T-helper 2 cell treated with Interferon-gamma antibody and Interleukin-4, amounts not matched to agents 5 μg/mL and 100 μg/mL, for 36 hours (primary cell): ENCODE measurements around the gene ANAPC10.
A peak's percentile ranks its signal among the peaks of the same experiment; 100 is the strongest.
"Not testable (repeated sequence)": the region's sequence is repeated elsewhere in the genome, so short reads cannot be mapped to it uniquely, and the experiment has no call there.

ENCODE experiments used
- DNase-seq: peaks from one replicate; pipeline ENCODE4 v3.0.0; 2021; ENCODE audit warnings: low spot score
- H3K27ac Mint-ChIP-seq: one replicate; pipeline ENCODE4 v1.8.0; 2021; ENCODE audit warnings: mild to moderate bottlenecking, mixed read lengths
- H3K27me3 Mint-ChIP-seq: one replicate; pipeline ENCODE4 v1.8.0; 2021; ENCODE audit warnings: low read depth, mixed read lengths
- H3K36me3 Mint-ChIP-seq: one replicate; pipeline ENCODE4 v1.8.0; 2021; ENCODE audit warnings: low read depth, mixed read lengths
- H3K4me1 Mint-ChIP-seq: one replicate; pipeline ENCODE4 v1.8.0; 2021; ENCODE audit warnings: low read depth, mixed read lengths
- H3K4me3 Mint-ChIP-seq: one replicate; pipeline ENCODE4 v1.8.0; 2022; ENCODE audit warnings: mild to moderate bottlenecking, moderate library complexity, mixed read lengths
- H3K9me3 Mint-ChIP-seq: one replicate; pipeline ENCODE4 v1.8.0; 2021; ENCODE audit warnings: mixed read lengths

ANAPC10 gene, protein sequence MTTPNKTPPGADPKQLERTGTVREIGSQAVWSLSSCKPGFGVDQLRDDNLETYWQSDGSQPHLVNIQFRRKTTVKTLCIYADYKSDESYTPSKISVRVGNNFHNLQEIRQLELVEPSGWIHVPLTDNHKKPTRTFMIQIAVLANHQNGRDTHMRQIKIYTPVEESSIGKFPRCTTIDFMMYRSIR

DNA sequence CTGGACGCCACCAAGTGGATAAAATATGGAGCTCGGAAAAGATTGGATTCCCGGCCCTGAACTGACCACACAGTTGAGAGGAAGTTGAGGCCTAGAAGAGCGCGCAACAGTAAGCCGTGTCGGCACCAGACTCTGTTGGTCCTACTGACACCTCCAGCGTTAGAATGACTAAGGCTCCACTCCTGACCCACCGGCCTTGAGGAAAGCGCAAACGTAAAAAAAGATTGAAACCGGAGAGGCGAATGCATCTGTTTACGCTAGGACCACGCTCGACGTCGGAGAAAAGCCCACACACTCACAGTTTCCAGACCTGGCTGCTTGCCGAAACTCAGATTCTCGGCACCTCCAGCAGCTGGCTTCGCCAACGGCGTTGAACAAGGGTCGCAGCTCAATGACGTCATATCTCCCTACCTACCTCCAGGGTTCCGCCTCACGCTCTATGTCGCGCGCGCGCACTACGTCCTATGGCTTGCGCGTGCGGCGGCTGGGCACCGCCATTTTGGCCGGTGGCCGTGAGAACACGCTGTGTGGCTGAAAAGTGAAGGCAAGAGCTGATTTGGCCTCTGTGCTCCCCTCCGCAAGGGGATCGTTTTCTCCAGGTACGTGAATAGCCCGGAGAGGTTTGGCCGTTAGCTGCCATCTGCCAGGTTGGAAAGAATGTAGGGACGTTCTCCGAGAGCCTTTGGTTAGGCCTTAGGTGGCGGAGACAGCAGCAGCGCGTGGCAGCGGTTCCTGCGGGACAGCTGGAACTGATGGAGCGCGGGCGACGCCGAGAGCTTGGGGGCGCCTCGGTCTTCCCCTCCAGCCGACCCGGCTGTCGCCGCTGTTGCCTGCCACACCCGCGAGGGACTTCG, at the start of gene ANAPC10, which contains the start of gene ABCE1:
TSS of gene ANAPC10 (minus strand) at position 376 of the 854 bp plus-strand sequence. CDS start 2,097 bp downstream, outside the sequence.
TSS of gene ABCE1 (plus strand) at position 491 of the 854 bp plus-strand sequence. CDS start 6,102 bp downstream, outside the sequence.
- peaks cover 29% of the 10 kb centered on the region for H3K36me3 Mint-ChIP-seq
- H3K4me1 Mint-ChIP-seq, result peaks cover 23% of the 10 kb centered on the region
- H3K27me3 Mint-ChIP-seq, result no peaks in the 10 kb centered on the region

DNA sequence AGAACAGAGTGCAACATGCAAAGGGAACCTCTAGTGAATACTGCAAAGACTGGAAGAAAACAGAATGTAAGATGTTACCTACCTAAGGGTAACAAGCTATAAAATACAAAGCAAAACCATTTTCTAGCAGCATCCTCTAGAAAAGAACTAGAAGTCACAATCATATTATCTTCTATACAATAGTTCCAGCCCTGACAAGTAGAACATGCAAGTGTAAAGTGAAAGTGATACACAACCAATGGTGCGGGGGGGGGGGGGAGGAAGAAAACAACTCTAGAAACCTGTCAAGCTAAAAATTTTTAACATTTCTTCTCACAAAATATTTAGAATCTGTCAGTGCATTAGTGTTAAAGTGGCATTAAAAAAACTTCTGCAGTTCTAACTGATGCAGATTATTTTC, 38.2 kb upstream of the ANAPC10 start:
- H3K27ac Mint-ChIP-seq, result peak overlapping the region; percentile 80
- H3K4me3 Mint-ChIP-seq, result peak overlapping the region; percentile 47
- not testable (repeated sequence) for DNase-seq, H3K9me3 Mint-ChIP-seq, H3K27me3 Mint-ChIP-seq
- peaks cover 55% of the 10 kb centered on the region for H3K4me1 Mint-ChIP-seq
- peaks cover 69% of the 10 kb centered on the region for H3K36me3 Mint-ChIP-seq

More for the DNA sequence above, at the start of gene ANAPC10, which contains the start of gene ABCE1:
- DNase-seq, result peak; percentile 98
- Mint-ChIP-seq H3K27ac (peak within 1 kb of the TSS; percentile 99), H3K4me3 (peak within 1 kb of the TSS; percentile 92), H3K9me3 (peaks cover 12% of the 10 kb centered on the region)

DNA sequence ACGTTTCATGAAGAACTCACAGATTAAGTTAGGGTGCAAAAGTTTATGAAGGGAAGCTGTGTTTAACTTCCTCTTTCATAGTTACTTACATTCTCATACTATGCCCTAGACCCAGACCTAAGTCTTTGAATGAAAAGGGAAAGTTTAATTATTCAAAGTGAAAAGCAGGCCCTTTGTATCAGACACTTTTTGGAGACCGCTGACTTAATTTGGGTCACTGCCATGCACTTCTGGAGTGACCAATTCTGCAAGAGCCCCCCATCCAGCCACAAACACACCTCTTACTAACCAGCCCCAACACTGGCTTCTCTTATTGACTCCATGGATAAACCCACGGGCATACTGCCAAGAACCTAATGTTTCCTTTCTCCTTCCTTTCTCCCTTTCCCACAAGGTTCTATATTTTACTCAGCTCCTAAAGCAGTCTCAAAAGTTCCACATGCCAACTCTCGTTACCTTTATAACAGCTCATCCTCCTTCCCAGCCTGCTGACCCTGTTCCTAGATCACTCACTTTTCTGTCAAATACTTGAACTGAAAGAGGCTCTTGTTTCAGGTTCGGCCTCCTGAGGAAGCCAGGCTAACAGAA, 34.6 kb upstream of the ANAPC10 start:
- Mint-ChIP-seq H3K4me1 (peaks cover 72% of the 10 kb centered on the region), H3K4me3 (peak overlapping the region; percentile 76), H3K27ac (peak overlapping the region; percentile 85), H3K27me3 (no peaks in the 10 kb centered on the region), H3K36me3 (peaks cover 71% of the 10 kb centered on the region), H3K9me3 (no peaks in the 10 kb centered on the region)
- DNase-seq, result peak; percentile 34

DNA sequence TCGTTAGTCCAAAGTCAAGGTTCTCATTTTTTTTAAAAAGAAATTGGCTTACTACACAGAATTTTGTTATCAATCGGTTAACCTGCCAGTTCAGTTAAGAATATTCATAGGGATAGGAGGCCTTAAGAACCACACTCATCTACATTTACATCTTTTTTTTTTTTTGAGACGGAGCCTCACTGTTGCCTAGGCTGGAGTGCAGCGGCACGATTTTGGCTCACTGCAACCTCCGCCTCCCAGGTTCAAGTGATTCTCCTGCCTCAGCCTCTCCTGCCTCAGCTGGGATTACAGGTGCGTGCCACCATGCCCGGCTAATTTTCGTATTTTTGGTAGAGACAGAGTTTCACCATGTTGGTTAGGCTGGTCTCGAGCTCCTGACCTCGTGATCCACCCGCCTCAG, 33.9 kb upstream of the ANAPC10 start:
- Mint-ChIP-seq H3K36me3 (peaks cover 71% of the 10 kb centered on the region), H3K4me1 (peaks cover 75% of the 10 kb centered on the region), H3K27ac (peak overlapping the region; percentile 85), H3K9me3 (peaks cover under 1% of the 10 kb centered on the region), H3K4me3 (peak overlapping the region; percentile 65), H3K27me3 (no peaks in the 10 kb centered on the region)
- no peak for DNase-seq

DNA sequence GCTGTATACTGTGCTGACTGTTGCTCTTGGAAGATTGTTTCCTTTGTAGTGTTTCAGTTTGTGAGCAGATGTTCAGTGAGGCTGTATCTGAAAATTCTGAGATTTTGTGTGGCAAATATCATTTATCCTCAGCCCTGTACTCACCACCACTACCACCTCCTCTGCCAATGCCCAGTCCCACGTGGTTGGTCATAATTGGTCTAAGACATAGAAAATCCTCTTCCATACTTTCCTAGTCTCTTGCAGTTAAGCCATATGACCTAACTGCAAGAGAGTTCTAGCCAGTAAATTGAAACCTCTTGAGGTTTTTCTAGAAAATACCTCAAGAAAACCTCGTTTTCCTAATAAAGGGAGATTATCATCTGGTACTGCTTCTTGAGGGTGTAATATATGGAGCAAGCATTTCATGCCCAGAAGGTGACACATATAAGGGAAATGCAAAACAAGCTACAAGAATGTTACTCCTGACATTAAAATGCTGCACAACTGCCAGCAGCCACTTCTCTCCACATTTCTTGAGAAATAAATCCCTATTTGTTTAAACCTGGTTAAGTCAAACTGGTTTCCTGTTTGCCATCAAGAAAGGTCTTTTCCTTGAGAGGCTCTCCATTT, 32.9 kb upstream of the ANAPC10 start:
- Mint-ChIP-seq H3K4me3 (peak overlapping the region; percentile 65), H3K4me1 (peaks cover 77% of the 10 kb centered on the region), H3K27ac (peak overlapping the region; percentile 89), H3K36me3 (peaks cover 78% of the 10 kb centered on the region), H3K27me3 (no peaks in the 10 kb centered on the region), H3K9me3 (peaks cover 4% of the 10 kb centered on the region)
- no peak for DNase-seq

DNA sequence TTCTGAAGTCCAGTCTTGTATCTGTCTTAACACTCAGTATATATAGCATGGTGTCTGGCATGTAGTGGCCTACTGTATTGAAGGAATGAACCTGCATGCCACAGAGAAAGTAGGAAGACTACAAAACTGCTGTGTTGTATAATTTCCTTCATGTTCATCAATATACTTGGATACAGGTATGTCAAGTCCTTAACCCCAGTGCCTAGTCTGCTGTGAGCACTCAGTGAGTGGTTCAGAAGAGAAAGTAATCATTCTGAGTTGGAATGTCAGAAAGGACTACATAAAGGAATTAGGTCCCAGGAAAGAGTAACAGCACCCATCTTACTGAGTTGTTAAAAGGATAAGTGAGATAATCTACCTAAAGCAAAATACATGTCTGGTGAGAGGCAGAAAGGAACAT, 32.1 kb upstream of the ANAPC10 start:
- Mint-ChIP-seq H3K4me3 (peak overlapping the region; percentile 65), H3K27ac (peak overlapping the region; percentile 89), H3K36me3 (peaks cover 76% of the 10 kb centered on the region), H3K4me1 (peaks cover 74% of the 10 kb centered on the region), H3K27me3 (no peaks in the 10 kb centered on the region), H3K9me3 (peaks cover 7% of the 10 kb centered on the region)
- DNase-seq, result no peak

DNA sequence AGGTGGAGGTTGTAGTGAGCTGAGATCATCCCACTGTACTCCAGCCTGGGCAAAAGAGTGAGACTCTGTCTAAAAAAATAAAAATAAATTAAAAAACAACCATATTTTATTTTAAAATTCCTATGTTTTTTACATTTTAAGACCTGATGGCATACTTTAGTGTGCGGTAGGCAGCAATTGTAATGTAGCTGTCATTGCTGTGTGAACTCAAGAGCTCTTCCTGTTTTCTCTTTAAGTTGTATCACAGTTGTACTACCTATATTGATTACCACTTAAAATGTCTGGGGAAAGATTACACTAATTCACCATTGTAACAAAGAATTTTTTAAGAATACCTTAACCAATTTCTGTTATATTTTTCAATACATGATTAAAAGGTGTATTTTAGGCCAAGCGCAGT, 27.4 kb upstream of the ANAPC10 start:
- H3K36me3 Mint-ChIP-seq, result peaks cover 74% of the 10 kb centered on the region
- no peak for DNase-seq
- H3K27ac Mint-ChIP-seq, result peak overlapping the region; percentile 88
- peaks cover 32% of the 10 kb centered on the region for H3K4me1 Mint-ChIP-seq
- no peaks in the 10 kb centered on the region for H3K27me3 Mint-ChIP-seq
- peak overlapping the region; percentile 33 for H3K4me3 Mint-ChIP-seq
- H3K9me3 Mint-ChIP-seq, result peaks cover 7% of the 10 kb centered on the region

DNA sequence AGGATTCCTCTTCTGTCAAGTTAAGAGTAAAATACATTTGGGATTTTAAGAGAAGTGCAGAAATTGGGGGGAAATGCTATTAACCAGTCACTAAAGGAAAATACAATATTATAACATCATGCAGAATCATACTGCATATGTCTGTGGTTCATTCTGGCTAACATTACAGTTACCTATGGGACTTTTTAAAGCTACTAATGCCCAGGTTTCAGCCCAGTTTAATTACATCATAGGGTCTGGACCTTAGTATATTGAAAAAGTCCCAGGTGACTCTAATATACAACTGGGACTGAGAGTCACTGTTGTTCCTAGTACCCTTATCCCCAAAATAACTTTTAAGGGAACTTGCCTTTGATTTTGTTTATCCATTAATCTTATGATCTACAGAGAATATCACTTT, 10.1 kb upstream of the ANAPC10 start:
- peaks cover 46% of the 10 kb centered on the region for H3K36me3 Mint-ChIP-seq
- no peak overlapping the region for H3K27ac Mint-ChIP-seq
- H3K27me3 Mint-ChIP-seq, result no peaks in the 10 kb centered on the region

DNA sequence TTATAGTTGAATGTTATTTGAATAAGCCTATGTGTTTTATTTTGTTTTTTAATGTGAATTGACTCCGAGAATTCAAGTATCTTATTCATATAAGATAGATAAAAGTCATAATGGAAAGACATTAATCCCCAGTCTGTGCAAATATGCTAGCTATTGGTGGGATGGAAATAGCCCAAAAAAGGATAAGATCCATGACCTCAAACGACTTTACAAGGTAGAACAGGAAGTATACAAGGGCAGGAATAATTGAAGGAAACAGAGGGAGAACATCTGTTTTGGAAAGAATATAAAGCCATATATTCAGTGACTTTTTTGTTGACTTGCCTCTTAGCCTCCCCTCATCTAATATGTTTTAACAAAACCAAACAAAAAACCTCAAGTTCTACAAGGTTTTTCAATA, 9.1 kb upstream of the ANAPC10 start:
- DNase-seq, result no peak
- Mint-ChIP-seq H3K27ac (no peak overlapping the region), H3K9me3 (no peaks in the 10 kb centered on the region), H3K4me3 (no peak overlapping the region), H3K4me1 (peaks cover 9% of the 10 kb centered on the region), H3K36me3 (peaks cover 38% of the 10 kb centered on the region), H3K27me3 (no peaks in the 10 kb centered on the region)

More for the DNA sequence above, 10.1 kb upstream of the ANAPC10 start:
- no peak overlapping the region for H3K4me3 Mint-ChIP-seq
- DNase-seq, result no peak
- H3K9me3 Mint-ChIP-seq, result no peaks in the 10 kb centered on the region
- peaks cover 13% of the 10 kb centered on the region for H3K4me1 Mint-ChIP-seq

DNA sequence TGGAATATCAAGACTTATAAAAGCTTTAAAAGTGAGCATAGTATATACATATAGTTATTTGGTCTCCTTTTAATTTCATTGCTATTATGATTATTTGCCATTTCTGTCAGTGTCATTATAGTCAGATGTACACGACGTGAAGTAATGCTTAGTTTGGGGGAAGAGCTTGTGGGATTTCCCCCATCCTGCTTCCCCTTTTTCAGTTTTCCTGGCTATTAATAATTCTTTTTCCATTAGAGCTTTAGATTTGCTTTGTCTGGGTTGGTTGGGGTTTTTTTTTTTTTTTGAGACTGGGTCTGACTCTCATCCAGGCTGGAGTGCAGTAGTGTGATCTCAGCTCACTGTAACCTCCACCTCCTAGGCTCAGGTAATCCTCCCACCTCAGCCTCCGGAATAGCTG, 5.5 kb upstream of the ANAPC10 start:
- H3K9me3 Mint-ChIP-seq, result no peaks in the 10 kb centered on the region
- peaks cover 16% of the 10 kb centered on the region for H3K36me3 Mint-ChIP-seq
- no peaks in the 10 kb centered on the region for H3K27me3 Mint-ChIP-seq
- no peak overlapping the region for H3K4me3 Mint-ChIP-seq
- H3K4me1 Mint-ChIP-seq, result peaks cover 10% of the 10 kb centered on the region
- DNase-seq, result no peak
- H3K27ac Mint-ChIP-seq, result no peak overlapping the region

DNA sequence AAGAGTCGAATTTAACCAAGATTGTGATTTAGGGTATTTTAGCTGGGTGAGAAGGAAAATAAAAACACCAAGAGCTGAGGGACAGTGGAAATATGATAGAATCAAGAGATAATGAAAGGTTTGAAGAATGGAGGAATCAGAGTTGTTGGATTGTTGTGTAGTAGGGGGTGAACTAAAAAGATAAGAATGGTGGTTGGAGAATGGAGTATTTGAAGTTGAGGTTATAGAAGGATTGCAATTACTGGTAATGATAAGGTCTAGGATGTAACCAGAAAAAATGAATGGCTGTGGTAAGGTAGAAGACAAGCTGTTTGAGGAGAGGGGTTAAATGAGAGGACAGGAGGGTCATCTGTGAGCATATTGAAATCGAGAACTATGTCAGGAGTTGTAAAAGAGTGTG, 4.6 kb upstream of the ANAPC10 start:
- Mint-ChIP-seq H3K4me1 (peaks cover 9% of the 10 kb centered on the region), H3K27me3 (no peaks in the 10 kb centered on the region), H3K9me3 (no peaks in the 10 kb centered on the region), H3K4me3 (no peak overlapping the region), H3K27ac (no peak overlapping the region), H3K36me3 (peaks cover 12% of the 10 kb centered on the region)
- DNase-seq, result no peak

DNA sequence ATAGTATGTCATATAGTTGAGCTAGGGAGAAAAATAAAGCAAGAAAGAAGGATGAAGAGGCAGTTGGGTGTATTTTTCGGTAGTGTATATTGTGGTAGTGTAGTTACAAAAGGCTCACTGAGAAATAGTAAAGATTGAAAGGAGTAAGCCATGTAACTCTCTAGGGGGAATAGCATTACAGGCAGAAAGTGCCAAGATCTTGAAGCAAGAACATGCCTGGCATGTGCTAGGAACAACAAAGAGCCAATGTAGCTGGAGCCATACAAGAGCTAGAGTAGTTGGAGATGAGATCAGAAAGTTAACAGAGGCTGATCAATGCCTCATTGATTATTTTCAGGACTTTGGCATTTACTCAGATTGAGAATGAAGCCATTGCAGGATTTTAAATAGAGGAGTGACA, 3.1 kb upstream of the ANAPC10 start:
- H3K27ac Mint-ChIP-seq, result no peak overlapping the region
- DNase-seq, result no peak
- H3K4me1 Mint-ChIP-seq, result peaks cover 13% of the 10 kb centered on the region
- no peaks in the 10 kb centered on the region for H3K9me3 Mint-ChIP-seq
- no peaks in the 10 kb centered on the region for H3K27me3 Mint-ChIP-seq
- no peak overlapping the region for H3K4me3 Mint-ChIP-seq
- H3K36me3 Mint-ChIP-seq, result peaks cover 7% of the 10 kb centered on the region

DNA sequence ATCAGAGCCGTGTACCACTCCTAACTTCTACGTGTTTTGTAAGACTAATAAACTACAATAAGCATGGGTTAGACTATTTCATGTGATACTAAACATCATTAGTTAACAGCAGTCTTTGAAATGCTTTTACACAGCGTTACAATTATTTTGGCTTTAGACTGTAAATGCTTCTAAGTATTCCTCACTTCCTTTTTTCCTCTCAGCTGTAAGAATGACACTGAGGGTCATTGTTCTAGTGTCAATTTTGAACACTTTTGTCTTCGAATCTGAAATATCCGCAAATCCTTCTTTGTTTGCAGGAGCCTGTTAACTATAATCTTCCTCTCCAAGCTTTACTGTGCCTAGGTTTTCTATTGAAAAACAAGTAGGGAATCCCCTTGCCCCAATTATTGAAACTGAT, 1.7 kb upstream of the ANAPC10 start:
- Mint-ChIP-seq H3K9me3 (no peaks in the 10 kb centered on the region), H3K4me3 (peak overlapping the region; percentile 92), H3K27me3 (no peaks in the 10 kb centered on the region), H3K27ac (peak overlapping the region; percentile 99), H3K36me3 (peaks cover 13% of the 10 kb centered on the region), H3K4me1 (peaks cover 18% of the 10 kb centered on the region)
- no peak for DNase-seq

DNA sequence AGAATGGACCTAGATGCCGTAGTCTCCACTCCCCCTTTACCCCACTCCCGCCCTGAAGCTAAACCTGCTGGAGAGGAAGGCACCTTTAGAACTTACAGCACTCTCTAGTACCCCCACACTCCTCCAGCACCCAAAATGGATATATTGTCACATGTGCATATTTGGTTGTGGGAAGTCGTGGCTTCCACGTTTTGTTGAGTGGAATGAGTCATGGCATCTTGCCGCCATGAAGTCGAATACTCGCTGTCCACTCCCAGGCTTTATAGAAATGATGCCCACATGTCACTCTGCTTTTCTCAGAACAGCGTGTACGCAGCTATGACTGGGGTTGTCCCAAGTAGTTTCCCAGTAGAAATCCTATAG, 660 bp upstream of the ANAPC10 start:
- peaks cover 20% of the 10 kb centered on the region for H3K4me1 Mint-ChIP-seq
- H3K27ac Mint-ChIP-seq, result peak overlapping the region; percentile 99
- peaks cover 8% of the 10 kb centered on the region for H3K9me3 Mint-ChIP-seq
- H3K4me3 Mint-ChIP-seq, result peak overlapping the region; percentile 92
- peaks cover 23% of the 10 kb centered on the region for H3K36me3 Mint-ChIP-seq
- no peaks in the 10 kb centered on the region for H3K27me3 Mint-ChIP-seq
- DNase-seq, result peak; percentile 63
